SIG-M5 treated with dmso at 0.1 percent for 504 hours (cell line): ENCODE data around the gene ARRDC4.
A peak's percentile ranks its signal among the peaks of the same experiment; 100 is the strongest.
"Not testable (repeated sequence)": the region's sequence is repeated elsewhere in the genome, so short reads cannot be mapped to it uniquely, and the experiment has no call there.

Experiments
- DNase-seq: peaks from one replicate; lab custom pipeline; 2025; ENCODE audit not compliant: unreplicated experiment; lab: John Stamatoyannopoulos, UW

Gene ARRDC4

GRCh38 chr15:97966246-97966645 is 5.7 kb downstream of the ARRDC4 start:
- no peak for DNase-seq

- no peak for DNase-seq
Observed at GRCh38 chr15:97966924-97967620, 6.6 kb downstream of the ARRDC4 start.

- no peak for DNase-seq
Observed at GRCh38 chr15:97967881-97968280, 7.4 kb downstream of the ARRDC4 start.

- no peak for DNase-seq
Observed at GRCh38 chr15:97968380-97968779, 7.9 kb downstream of the ARRDC4 start.

GRCh38 chr15:97972366-97972765 is 11.9 kb downstream of the ARRDC4 start:
- no peak for DNase-seq

GRCh38 chr15:97976129-97976528 is 15.6 kb downstream of the ARRDC4 start:
- no peak for DNase-seq

- no peak for DNase-seq
Observed at GRCh38 chr15:97976766-97977503, 16.4 kb downstream of the ARRDC4 start.

GRCh38 chr15:97977734-97978133 is 17.2 kb downstream of the ARRDC4 start:
- DNase-seq: peak; percentile 9

GRCh38 chr15:97978401-97979139 is 18.1 kb downstream of the ARRDC4 start:
- DNase-seq: no peak

- no peak for DNase-seq
Observed at GRCh38 chr15:97979140-97979520, 18.6 kb downstream of the ARRDC4 start.

GRCh38 chr15:97981058-97981457 is 20.6 kb downstream of the ARRDC4 start:
- no peak for DNase-seq

GRCh38 chr15:97981758-97982157 is 21.3 kb downstream of the ARRDC4 start:
- DNase-seq: no peak

- no peak for DNase-seq
Observed at GRCh38 chr15:97984157-97984556, 23.7 kb downstream of the ARRDC4 start.

GRCh38 chr15:97985979-97986378 is 25.5 kb downstream of the ARRDC4 start:
- not testable (repeated sequence) for DNase-seq

- DNase-seq: no peak
Observed at GRCh38 chr15:97986781-97987180, 26.3 kb downstream of the ARRDC4 start.

GRCh38 chr15:97989299-97989698 is 28.8 kb downstream of the ARRDC4 start:
- no peak for DNase-seq

- no peak for DNase-seq
Observed at GRCh38 chr15:97991972-97992541, 31.6 kb downstream of the ARRDC4 start.

GRCh38 chr15:97992823-97993222 is 32.3 kb downstream of the ARRDC4 start:
- no peak for DNase-seq

- DNase-seq: no peak
Observed at GRCh38 chr15:97993310-97993738, 32.8 kb downstream of the ARRDC4 start.

GRCh38 chr15:97994236-97994635 is 33.7 kb downstream of the ARRDC4 start:
- no peak for DNase-seq

GRCh38 chr15:97995192-97995591 is 34.7 kb downstream of the ARRDC4 start:
- DNase-seq: no peak
